ENCODE data around the gene PLCD1.

PLCD1 gene

DNA sequence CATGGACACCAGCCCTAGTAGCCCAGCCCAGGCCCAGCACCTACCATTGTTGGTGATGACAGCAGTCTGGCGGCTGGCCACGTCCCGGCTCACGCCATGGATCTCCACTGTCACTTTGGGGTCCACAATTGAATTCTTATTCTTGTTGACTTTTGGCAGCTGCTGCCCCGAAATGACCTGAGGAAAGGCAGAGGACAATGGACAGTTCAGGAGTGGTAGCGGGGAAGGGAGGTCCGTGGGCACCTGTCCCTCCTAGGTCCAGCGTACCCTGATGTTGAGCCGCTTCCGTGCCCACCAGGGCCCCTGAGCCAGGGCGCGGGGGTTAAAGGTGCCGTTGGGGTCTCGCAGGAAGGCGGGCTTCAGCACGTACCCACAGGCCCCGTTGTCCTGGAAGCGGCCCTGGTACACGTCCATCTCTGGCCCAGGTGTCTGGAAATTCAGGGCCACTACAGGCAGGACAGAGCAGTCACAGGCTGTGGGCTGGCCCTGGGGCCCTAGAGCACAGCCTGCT, 21.2 kb downstream of the PLCD1 start:
- Histone ChIP-seq H3K27me3 (ENCODE audit: control insufficient read depth in 3 of 3, insufficient read depth in 3 of 3, low read depth in 1 of 3, low read length in 3 of 3) (no peaks in the 10 kb centered on the region), H3K4me3 (ENCODE audit: low read length in 2 of 2) (no peak overlapping the region), H3K4me1 (ENCODE audit: control insufficient read depth in 2 of 2, insufficient read depth in 1 of 2, low read depth in 1 of 2, low read length in 2 of 2) (peaks cover 8 to 10% of the 10 kb centered on the region in 2 donors), H2BK5ac (ENCODE audit: low read length) (no peak overlapping the region), H3K14ac (ENCODE audit: low read length) (no peak overlapping the region), H3K23ac (ENCODE audit: low read depth, low read length, poor library complexity) (no peak overlapping the region), H2BK15ac (ENCODE audit: low read length) (no peak overlapping the region), H3K18ac (ENCODE audit: low read length) (no peak overlapping the region), H4K8ac (ENCODE audit: low read depth, low read length) (peak overlapping the region; percentile 52), H3K4ac (ENCODE audit: low read length) (no peak overlapping the region), H2AFZ (ENCODE audit: low read length) (no peak overlapping the region), H3K36me3 (replicated peaks in 1 of 2; ENCODE audit: control insufficient read depth in 2 of 2, insufficient read depth in 2 of 2, low read length in 2 of 2) (peaks cover 41 to 80% of the 10 kb centered on the region in 2 donors), H3K4me2 (ENCODE audit: insufficient read depth, low read length, poor library complexity, severe bottlenecking) (no peak overlapping the region), H2BK120ac (ENCODE audit: low read depth, low read length) (no peak overlapping the region), H3K79me1 (ENCODE audit: low read depth, low read length) (no peaks in the 10 kb centered on the region), H3K9me3 (replicated peaks in 1 of 2; ENCODE audit: control insufficient read depth in 2 of 2, insufficient read depth in 1 of 2, low read depth in 1 of 2, low read length in 2 of 2) (no peaks in the 10 kb centered on the region), H2AK5ac (ENCODE audit: low read depth, low read length) (no peak overlapping the region), H4K91ac (ENCODE audit: low read depth, low read length, poor library complexity) (no peak overlapping the region), H3K27ac (replicated peaks; ENCODE audit: low read length) (no peak overlapping the region), H3K9ac (ENCODE audit: low read depth, low read length, poor library complexity) (no peak overlapping the region), H2BK12ac (ENCODE audit: low read length) (no peak overlapping the region)
- DNase-seq (ENCODE audit: low spot score) = no peak
- WGBS, 2 donors (ENCODE audit: extremely low coverage in 2 of 2, insufficient read length in 2 of 2, insufficient replicate concordance in 1 of 2) = no CpG with 5 or more reads among the region's 19 CpGs

DNA sequence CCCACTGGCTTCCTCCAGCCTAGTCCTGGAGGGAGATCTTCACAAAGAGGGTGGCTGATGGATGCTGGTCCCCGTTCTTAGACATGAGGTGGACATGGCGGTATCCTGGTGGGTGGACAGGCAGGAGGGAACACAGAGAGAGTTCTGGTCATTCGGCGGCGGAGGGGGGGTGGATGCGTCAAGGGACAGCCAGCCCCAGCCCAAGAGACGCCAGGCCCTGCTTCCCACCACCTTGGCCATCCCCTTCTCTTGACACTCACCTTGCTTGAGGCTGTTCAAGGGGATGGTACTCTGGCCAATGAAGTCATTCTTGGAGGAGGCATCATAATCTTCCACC, 21.7 kb downstream of the PLCD1 start:
- H4K8ac ChIP-seq (ENCODE audit: low read depth, low read length) = no peak overlapping the region
- no peak for DNase-seq (ENCODE audit: low spot score)
- no peak overlapping the region for H2BK5ac ChIP-seq (ENCODE audit: low read length)

DNA sequence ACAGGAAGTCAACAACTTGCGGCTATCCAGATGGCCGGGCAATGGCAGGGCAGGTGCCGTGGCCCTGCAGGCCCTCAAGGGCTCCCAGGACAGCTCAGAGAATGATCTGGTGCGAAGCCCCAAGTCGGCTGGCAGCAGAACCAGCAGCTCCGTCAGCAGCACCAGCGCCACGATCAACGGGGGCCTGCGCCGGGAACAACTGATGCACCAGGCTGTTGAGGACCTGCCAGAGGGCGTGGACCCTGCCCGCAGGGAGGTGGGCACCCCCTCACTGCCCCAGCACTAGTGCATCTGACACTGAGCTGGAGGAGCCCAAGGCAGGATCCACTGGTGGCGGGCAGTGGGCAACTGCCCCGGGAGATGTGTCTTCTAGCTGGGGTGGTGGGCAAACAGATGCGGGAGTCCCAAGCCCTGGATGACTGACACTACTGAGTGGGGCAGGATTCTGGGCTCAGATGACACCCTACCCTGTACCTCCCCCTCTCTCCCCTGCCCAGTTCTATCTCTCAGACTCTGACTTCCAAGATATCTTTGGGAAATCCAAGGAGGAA, 22.9 kb downstream of the PLCD1 start:
- Histone ChIP-seq H4K8ac (ENCODE audit: low read depth, low read length) (no peak overlapping the region), H2BK5ac (ENCODE audit: low read length) (peak overlapping the region; percentile 21), H3K14ac (ENCODE audit: low read length) (peak overlapping the region; percentile 31), H2BK120ac (ENCODE audit: low read depth, low read length) (no peak overlapping the region), H3K9ac (ENCODE audit: low read depth, low read length, poor library complexity) (no peak overlapping the region), H3K9me3 (replicated peaks in 1 of 2; ENCODE audit: control insufficient read depth in 2 of 2, insufficient read depth in 1 of 2, low read depth in 1 of 2, low read length in 2 of 2) (no peaks in the 10 kb centered on the region), H3K79me1 (ENCODE audit: low read depth, low read length) (no peaks in the 10 kb centered on the region), H4K91ac (ENCODE audit: low read depth, low read length, poor library complexity) (no peak overlapping the region), H3K23ac (ENCODE audit: low read depth, low read length, poor library complexity) (peak overlapping the region; percentile 53), H2BK12ac (ENCODE audit: low read length) (no peak overlapping the region), H3K27me3 (ENCODE audit: control insufficient read depth in 3 of 3, insufficient read depth in 3 of 3, low read depth in 1 of 3, low read length in 3 of 3) (no peaks in the 10 kb centered on the region), H3K4me3 (ENCODE audit: low read length in 2 of 2) (no peak overlapping the region), H3K4ac (ENCODE audit: low read length) (no peak overlapping the region), H3K27ac (replicated peaks; ENCODE audit: low read length) (no peak overlapping the region), H3K36me3 (replicated peaks in 1 of 2; ENCODE audit: control insufficient read depth in 2 of 2, insufficient read depth in 2 of 2, low read length in 2 of 2) (peaks cover 47 to 65% of the 10 kb centered on the region in 2 donors), H3K4me2 (ENCODE audit: insufficient read depth, low read length, poor library complexity, severe bottlenecking) (no peak overlapping the region), H2AK5ac (ENCODE audit: low read depth, low read length) (peak overlapping the region; percentile 78), H2BK15ac (ENCODE audit: low read length) (no peak overlapping the region), H3K18ac (ENCODE audit: low read length) (peak overlapping the region; percentile 8), H2AFZ (ENCODE audit: low read length) (no peak overlapping the region), H3K4me1 (ENCODE audit: control insufficient read depth in 2 of 2, insufficient read depth in 1 of 2, low read depth in 1 of 2, low read length in 2 of 2) (peaks cover 8 to 13% of the 10 kb centered on the region in 2 donors)
- no CpG with 5 or more reads among the region's 16 CpGs for WGBS, 2 donors (ENCODE audit: extremely low coverage in 2 of 2, insufficient read length in 2 of 2, insufficient replicate concordance in 1 of 2)
- no peak for DNase-seq (ENCODE audit: low spot score)

More for the DNA sequence above, 21.7 kb downstream of the PLCD1 start:
- no peak overlapping the region for H3K4me3 ChIP-seq (ENCODE audit: low read length in 2 of 2)
- no peak overlapping the region for H4K91ac ChIP-seq (ENCODE audit: low read depth, low read length, poor library complexity)
- WGBS, 2 donors (ENCODE audit: extremely low coverage in 2 of 2, insufficient read length in 2 of 2, insufficient replicate concordance in 1 of 2) = no CpG with 5 or more reads among the region's 7 CpGs
- no peak overlapping the region for H3K9ac ChIP-seq (ENCODE audit: low read depth, low read length, poor library complexity)
- H3K9me3 ChIP-seq (replicated peaks in 1 of 2; ENCODE audit: control insufficient read depth in 2 of 2, insufficient read depth in 1 of 2, low read depth in 1 of 2, low read length in 2 of 2) = no peaks in the 10 kb centered on the region
- H3K14ac ChIP-seq (ENCODE audit: low read length) = no peak overlapping the region
- no peak overlapping the region for H2AFZ ChIP-seq (ENCODE audit: low read length)
- no peak overlapping the region for H2BK120ac ChIP-seq (ENCODE audit: low read depth, low read length)
- no peak overlapping the region for H3K18ac ChIP-seq (ENCODE audit: low read length)
- no peak overlapping the region for H3K27ac ChIP-seq (replicated peaks; ENCODE audit: low read length)
- H2BK12ac ChIP-seq (ENCODE audit: low read length) = no peak overlapping the region
- H3K4me2 ChIP-seq (ENCODE audit: insufficient read depth, low read length, poor library complexity, severe bottlenecking) = no peak overlapping the region
- peaks cover 41 to 77% of the 10 kb centered on the region in 2 donors for H3K36me3 ChIP-seq (replicated peaks in 1 of 2; ENCODE audit: control insufficient read depth in 2 of 2, insufficient read depth in 2 of 2, low read length in 2 of 2)
- H3K4me1 ChIP-seq (ENCODE audit: control insufficient read depth in 2 of 2, insufficient read depth in 1 of 2, low read depth in 1 of 2, low read length in 2 of 2) = peaks cover 8 to 13% of the 10 kb centered on the region in 2 donors
- H3K4ac ChIP-seq (ENCODE audit: low read length) = no peak overlapping the region
- H3K79me1 ChIP-seq (ENCODE audit: low read depth, low read length) = no peaks in the 10 kb centered on the region
- H3K27me3 ChIP-seq (ENCODE audit: control insufficient read depth in 3 of 3, insufficient read depth in 3 of 3, low read depth in 1 of 3, low read length in 3 of 3) = no peaks in the 10 kb centered on the region
- H2AK5ac ChIP-seq (ENCODE audit: low read depth, low read length) = no peak overlapping the region
- H3K23ac ChIP-seq (ENCODE audit: low read depth, low read length, poor library complexity) = peak overlapping the region; percentile 2
- no peak overlapping the region for H2BK15ac ChIP-seq (ENCODE audit: low read length)

DNA sequence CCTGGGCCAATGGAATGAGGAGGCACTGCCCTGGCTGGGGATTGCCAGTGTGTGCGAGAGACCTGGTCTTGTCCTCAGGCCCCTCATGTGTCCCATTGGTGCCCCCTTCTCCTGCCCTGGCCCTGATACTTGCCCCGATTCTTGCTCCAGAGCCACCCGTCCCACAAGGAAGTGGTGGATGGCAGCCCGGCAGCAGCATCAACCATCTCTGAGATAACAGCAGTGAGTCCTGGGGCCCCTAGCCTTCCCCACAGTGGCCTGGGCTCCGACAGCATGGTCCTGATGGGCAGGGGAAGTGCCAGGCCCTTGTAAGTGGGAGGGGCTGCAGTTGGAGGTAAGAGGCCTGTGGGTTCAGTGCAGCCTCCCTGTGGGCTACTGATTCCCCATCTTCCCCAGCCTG, 23.4 kb downstream of the PLCD1 start:
- H2BK15ac ChIP-seq (ENCODE audit: low read length) = no peak overlapping the region
- no peaks in the 10 kb centered on the region for H3K79me1 ChIP-seq (ENCODE audit: low read depth, low read length)
- H3K4me2 ChIP-seq (ENCODE audit: insufficient read depth, low read length, poor library complexity, severe bottlenecking) = no peak overlapping the region
- H3K18ac ChIP-seq (ENCODE audit: low read length) = no peak overlapping the region
- no peak overlapping the region for H2BK120ac ChIP-seq (ENCODE audit: low read depth, low read length)
- DNase-seq (ENCODE audit: low spot score) = no peak
- no peak overlapping the region for H2AFZ ChIP-seq (ENCODE audit: low read length)
- peak overlapping the region; percentile 53 for H3K23ac ChIP-seq (ENCODE audit: low read depth, low read length, poor library complexity)
- peaks cover 44 to 60% of the 10 kb centered on the region in 2 donors for H3K36me3 ChIP-seq (replicated peaks in 1 of 2; ENCODE audit: control insufficient read depth in 2 of 2, insufficient read depth in 2 of 2, low read length in 2 of 2)
- no peaks in the 10 kb centered on the region for H3K27me3 ChIP-seq (ENCODE audit: control insufficient read depth in 3 of 3, insufficient read depth in 3 of 3, low read depth in 1 of 3, low read length in 3 of 3)
- no peak overlapping the region for H3K4me3 ChIP-seq (ENCODE audit: low read length in 2 of 2)
- no peak overlapping the region for H3K14ac ChIP-seq (ENCODE audit: low read length)
- peaks cover 9 to 13% of the 10 kb centered on the region in 2 donors for H3K4me1 ChIP-seq (ENCODE audit: control insufficient read depth in 2 of 2, insufficient read depth in 1 of 2, low read depth in 1 of 2, low read length in 2 of 2)
- peak overlapping the region; percentile 21 for H2BK5ac ChIP-seq (ENCODE audit: low read length)
- H3K9ac ChIP-seq (ENCODE audit: low read depth, low read length, poor library complexity) = no peak overlapping the region
- no peaks in the 10 kb centered on the region for H3K9me3 ChIP-seq (replicated peaks in 1 of 2; ENCODE audit: control insufficient read depth in 2 of 2, insufficient read depth in 1 of 2, low read depth in 1 of 2, low read length in 2 of 2)
- WGBS, 2 donors (ENCODE audit: extremely low coverage in 2 of 2, insufficient read length in 2 of 2, insufficient replicate concordance in 1 of 2) = no CpG with 5 or more reads among the region's 5 CpGs
- H3K4ac ChIP-seq (ENCODE audit: low read length) = no peak overlapping the region
- no peak overlapping the region for H4K8ac ChIP-seq (ENCODE audit: low read depth, low read length)
- H3K27ac ChIP-seq (replicated peaks; ENCODE audit: low read length) = no peak overlapping the region
- peak overlapping the region; percentile 78 for H2AK5ac ChIP-seq (ENCODE audit: low read depth, low read length)
- H2BK12ac ChIP-seq (ENCODE audit: low read length) = no peak overlapping the region
- H4K91ac ChIP-seq (ENCODE audit: low read depth, low read length, poor library complexity) = no peak overlapping the region
